IPS-18c (cell line): Measurements from ENCODE around the gene KPNA6.
"Not testable (repeated sequence)": the region's sequence is repeated elsewhere in the genome, so short reads cannot be mapped to it uniquely, and the experiment has no call there.

ENCODE experiments used
- H3K4me3 ChIP-seq: 2 replicates; pipeline ENCODE4 v1.7.0; 2013; ENCODE audit warnings: low read depth, mild to moderate bottlenecking, low read length, moderate library complexity; ENCODE audit not compliant: insufficient read depth
- H3K9me3 ChIP-seq: one replicate; pipeline ENCODE4 v1.6.1; 2013; ENCODE audit warnings: mild to moderate bottlenecking, low read length, moderate library complexity; ENCODE audit not compliant: control insufficient read depth, insufficient read depth

KPNA6 gene

GRCh38 chr1:32107742-32108661 is at the start of gene KPNA6:
Gene KPNA6 (plus strand): TSS chr1:32108056. CDS start chr1:32108131, 75 bp downstream.
- peak within 1 kb of the TSS; percentile 100 for H3K4me3 ChIP-seq
- no peaks in the 10 kb centered on the region for H3K9me3 ChIP-seq

DNA sequence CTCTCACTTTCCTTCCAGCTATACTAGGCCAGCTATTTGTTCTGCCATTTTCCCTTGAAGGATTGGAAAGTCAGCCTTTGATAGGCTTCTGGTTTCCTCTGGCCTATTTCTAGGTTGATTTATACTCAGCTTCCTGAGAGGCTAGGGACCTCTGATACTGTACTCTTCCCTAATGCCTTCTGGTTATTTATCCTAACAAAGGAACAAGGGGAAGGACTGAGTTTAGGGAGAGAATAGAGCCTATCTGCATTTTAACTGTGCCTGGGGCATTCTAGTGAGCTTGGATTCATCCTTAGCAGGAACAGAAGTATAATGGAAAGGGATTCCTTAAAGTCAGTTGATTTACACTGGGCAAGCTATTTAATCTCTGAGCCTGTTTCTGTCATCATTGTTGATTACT is 46.9 kb upstream of the KPNA6 start:
- Histone ChIP-seq H3K9me3 (no peaks in the 10 kb centered on the region), H3K4me3 (no peak overlapping the region)

DNA sequence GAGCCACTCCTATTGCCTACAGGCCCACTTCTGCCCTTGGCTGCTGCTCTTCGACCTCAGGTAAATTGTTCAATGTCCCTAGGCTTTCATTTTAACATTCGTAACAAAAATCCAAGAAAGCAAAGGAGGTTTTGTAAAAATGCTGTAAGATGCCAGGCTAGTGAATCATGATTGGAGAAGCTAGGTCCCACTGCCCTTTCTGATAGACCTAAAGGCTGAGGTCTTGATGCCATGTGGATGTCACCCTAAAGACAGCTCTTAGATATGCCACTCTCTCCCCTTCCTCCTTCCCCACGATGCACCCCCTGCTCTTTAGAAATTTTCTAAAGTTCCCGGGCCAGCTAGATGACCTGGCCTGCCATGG is 45.0 kb upstream of the KPNA6 start:
- H3K4me3 ChIP-seq, result no peak overlapping the region
- no peaks in the 10 kb centered on the region for H3K9me3 ChIP-seq

GRCh38 chr1:32063261-32063681 is 44.6 kb upstream of the KPNA6 start:
- no peaks in the 10 kb centered on the region for H3K9me3 ChIP-seq
- no peak overlapping the region for H3K4me3 ChIP-seq

- H3K9me3 ChIP-seq, result not testable (repeated sequence)
Observed at GRCh38 chr1:32065613-32066488, 42.0 kb upstream of the KPNA6 start.

GRCh38 chr1:32066489-32066873 is 41.4 kb upstream of the KPNA6 start:
- Histone ChIP-seq H3K9me3 (no peaks in the 10 kb centered on the region), H3K4me3 (no peak overlapping the region)

More at GRCh38 chr1:32065613-32066488, 42.0 kb upstream of the KPNA6 start:
- H3K4me3 ChIP-seq, result not testable (repeated sequence)

- no peaks in the 10 kb centered on the region for H3K9me3 ChIP-seq
- no peak overlapping the region for H3K4me3 ChIP-seq
Observed at GRCh38 chr1:32068957-32069588, 38.8 kb upstream of the KPNA6 start.

DNA sequence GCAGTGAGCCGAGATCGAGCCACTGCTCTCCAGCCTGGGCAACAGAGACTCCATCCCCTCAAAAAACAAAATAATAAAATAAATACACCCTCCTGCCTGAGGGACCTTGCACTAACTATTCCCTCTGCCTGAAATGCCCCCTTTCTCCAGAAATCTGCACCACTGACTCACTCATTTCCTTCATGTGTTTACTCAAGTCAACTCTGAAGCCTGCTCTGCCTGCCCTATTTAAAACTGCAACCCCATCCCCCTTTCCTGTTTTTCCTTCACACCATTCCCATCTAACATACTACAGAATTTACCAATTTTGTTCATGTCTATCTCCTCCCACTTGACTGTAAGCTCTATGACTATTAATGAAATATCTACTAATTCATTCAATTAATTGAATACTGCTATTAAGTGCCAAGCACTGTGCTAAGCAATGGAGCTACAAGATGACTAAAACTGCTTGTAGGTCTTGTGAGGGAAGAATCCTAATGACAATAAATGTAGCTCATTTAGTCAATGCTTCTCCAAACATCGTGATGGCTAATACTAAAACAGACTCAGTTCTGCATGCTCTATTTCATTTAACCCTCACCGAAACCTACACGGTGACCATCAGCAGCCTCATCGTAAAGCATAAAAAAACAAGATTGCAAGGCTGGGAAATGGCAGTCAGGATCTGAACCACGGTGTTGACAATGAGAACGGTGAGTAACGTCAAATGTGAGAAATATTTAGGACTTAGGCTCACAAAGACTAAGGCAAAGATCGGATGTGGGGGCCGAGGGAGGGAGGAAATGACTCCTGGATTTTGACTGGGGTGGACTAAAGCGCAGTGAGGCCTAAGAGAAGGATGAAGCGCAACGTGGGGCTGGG is 35.9 kb upstream of the KPNA6 start:
- no peaks in the 10 kb centered on the region for H3K9me3 ChIP-seq
- peak overlapping the region; percentile 100 for H3K4me3 ChIP-seq

GRCh38 chr1:32072622-32073298 is 35.1 kb upstream of the KPNA6 start, which contains the start of gene TMEM39B:
Gene TMEM39B (plus strand): TSS chr1:32072939. CDS start chr1:32073048, 109 bp downstream.
- H3K4me3 ChIP-seq, result peak within 1 kb of the TSS; percentile 100
- no peaks in the 10 kb centered on the region for H3K9me3 ChIP-seq

- H3K9me3 ChIP-seq, result no peaks in the 10 kb centered on the region
- H3K4me3 ChIP-seq, result peak overlapping the region; percentile 100
Observed at GRCh38 chr1:32073299-32074229, 34.3 kb upstream of the KPNA6 start.

DNA sequence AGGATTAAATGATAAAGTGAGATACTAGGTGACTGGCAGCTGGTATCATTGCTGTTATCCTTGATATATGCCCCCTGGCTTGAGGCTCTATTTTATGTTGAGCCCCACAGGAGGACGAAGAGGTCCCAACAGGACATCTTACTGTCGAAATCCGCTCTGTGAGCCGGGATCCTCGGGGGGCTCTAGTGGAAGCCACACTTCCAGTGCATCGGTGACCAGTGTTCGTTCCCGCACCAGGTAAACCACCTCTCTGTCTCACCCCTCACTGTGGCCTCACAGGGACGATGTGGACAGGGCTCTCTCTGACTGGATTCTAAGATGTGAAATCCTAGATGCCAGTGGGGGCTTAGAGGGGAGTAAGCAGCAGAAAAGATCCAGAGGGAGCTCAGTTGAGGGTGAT is 33.0 kb upstream of the KPNA6 start:
- no peak overlapping the region for H3K4me3 ChIP-seq
- H3K9me3 ChIP-seq, result no peaks in the 10 kb centered on the region

DNA sequence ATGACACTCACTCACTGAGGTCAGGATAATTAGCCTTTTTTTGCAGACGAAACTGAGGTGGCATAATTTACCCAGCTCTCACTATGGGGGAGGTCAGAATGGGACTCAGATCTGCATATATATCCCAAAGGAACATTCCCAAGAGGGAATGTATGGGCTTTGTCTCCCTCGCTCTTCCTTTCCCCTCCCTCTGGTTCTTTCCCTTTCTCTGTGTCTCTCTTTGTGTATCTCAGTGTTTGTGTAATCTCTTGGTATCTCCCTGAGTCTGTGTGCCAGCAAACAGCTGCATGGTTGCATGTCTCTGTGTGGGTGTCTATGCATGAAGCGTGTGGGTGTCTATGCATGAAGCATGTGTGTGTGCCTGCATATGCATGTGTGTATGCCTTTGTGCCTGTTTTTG is 30.4 kb upstream of the KPNA6 start:
- no peaks in the 10 kb centered on the region for H3K9me3 ChIP-seq
- H3K4me3 ChIP-seq, result no peak overlapping the region

- no peaks in the 10 kb centered on the region for H3K9me3 ChIP-seq
- H3K4me3 ChIP-seq, result no peak overlapping the region
Observed at GRCh38 chr1:32082022-32082421, 25.8 kb upstream of the KPNA6 start.

DNA sequence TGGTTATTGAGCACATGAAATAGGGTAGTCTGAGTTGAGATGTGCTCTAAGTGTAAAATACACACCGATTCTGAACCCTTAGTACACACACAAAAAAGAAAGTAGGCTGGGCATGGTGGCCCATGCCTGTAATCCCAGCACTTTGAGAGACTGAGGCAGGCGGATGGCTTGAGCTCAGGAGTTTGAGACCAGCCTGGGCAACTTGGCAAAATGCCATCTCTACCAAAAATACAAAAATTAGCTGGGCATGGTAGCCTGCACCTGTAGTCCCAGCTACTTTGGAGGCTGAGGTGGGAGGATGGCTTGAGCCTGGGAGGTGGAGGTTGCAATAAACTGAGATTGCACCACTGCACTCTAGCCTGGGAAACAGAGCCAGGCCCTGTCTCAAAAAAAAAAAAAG is 21.5 kb upstream of the KPNA6 start:
- H3K9me3 ChIP-seq, result not testable (repeated sequence)

GRCh38 chr1:32091176-32091575 is 16.7 kb upstream of the KPNA6 start:
- H3K9me3 ChIP-seq, result no peaks in the 10 kb centered on the region
- H3K4me3 ChIP-seq, result no peak overlapping the region

More for the DNA sequence above, 21.5 kb upstream of the KPNA6 start:
- H3K4me3 ChIP-seq, result not testable (repeated sequence)
